Measurements from ENCODE around the gene ARHGAP32.

ARHGAP32 gene

GRCh38 chr11:129225190-129225589 is 33.1 kb upstream of the ARHGAP32 start:
- no peak overlapping the region for H3K4me2 ChIP-seq
- no peak overlapping the region for H3K4me3 ChIP-seq (IDR thresholded peaks at IDR 0.05; ENCODE audit: insufficient read depth, low read depth, low read length)
- H3K27ac ChIP-seq, result no peak overlapping the region
- H3K36me3 ChIP-seq (ENCODE audit: insufficient read depth), result no peaks in the 10 kb centered on the region
- no peak overlapping the region for H3K9ac ChIP-seq
- H3K79me2 ChIP-seq (ENCODE audit: insufficient read depth, low read depth), result no peaks in the 10 kb centered on the region
- H2AFZ ChIP-seq (ENCODE audit: low read depth), result no peak overlapping the region
- no peaks in the 10 kb centered on the region for H3K4me1 ChIP-seq (ENCODE audit: low read depth, poor library complexity, severe bottlenecking)
- no peaks in the 10 kb centered on the region for H3K27me3 ChIP-seq (ENCODE audit: insufficient read depth, low read depth)
- TF ChIP-seq CTCF (conservative IDR thresholded peaks at IDR 0.05; ENCODE audit: low read depth, low read length), result no peak
- H4K20me1 ChIP-seq (ENCODE audit: insufficient read depth), result no peaks in the 10 kb centered on the region

GRCh38 chr11:129224538-129224937 is 32.4 kb upstream of the ARHGAP32 start:
- Histone ChIP-seq H3K36me3 (ENCODE audit: insufficient read depth) (no peaks in the 10 kb centered on the region), H3K4me1 (ENCODE audit: low read depth, poor library complexity, severe bottlenecking) (no peaks in the 10 kb centered on the region), H3K27ac (no peak overlapping the region), H3K4me3 (IDR thresholded peaks at IDR 0.05; ENCODE audit: insufficient read depth, low read depth, low read length) (no peak overlapping the region), H4K20me1 (ENCODE audit: insufficient read depth) (no peaks in the 10 kb centered on the region), H3K27me3 (ENCODE audit: insufficient read depth, low read depth) (no peaks in the 10 kb centered on the region), H3K9ac (no peak overlapping the region), H2AFZ (ENCODE audit: low read depth) (no peak overlapping the region), H3K79me2 (ENCODE audit: insufficient read depth, low read depth) (no peaks in the 10 kb centered on the region), H3K4me2 (no peak overlapping the region)
- no peak for TF ChIP-seq CTCF (conservative IDR thresholded peaks at IDR 0.05; ENCODE audit: low read depth, low read length)

GRCh38 chr11:129223701-129224149 is 31.6 kb upstream of the ARHGAP32 start:
- no peaks in the 10 kb centered on the region for H3K79me2 ChIP-seq (ENCODE audit: insufficient read depth, low read depth)
- H2AFZ ChIP-seq (ENCODE audit: low read depth), result no peak overlapping the region

GRCh38 chr11:129223260-129223659 is 31.1 kb upstream of the ARHGAP32 start:
- Histone ChIP-seq H3K9ac (no peak overlapping the region), H3K36me3 (ENCODE audit: insufficient read depth) (no peaks in the 10 kb centered on the region), H3K79me2 (ENCODE audit: insufficient read depth, low read depth) (no peaks in the 10 kb centered on the region), H3K4me2 (no peak overlapping the region), H3K4me1 (ENCODE audit: low read depth, poor library complexity, severe bottlenecking) (no peaks in the 10 kb centered on the region), H3K4me3 (IDR thresholded peaks at IDR 0.05; ENCODE audit: insufficient read depth, low read depth, low read length) (no peak overlapping the region), H4K20me1 (ENCODE audit: insufficient read depth) (no peaks in the 10 kb centered on the region), H3K27me3 (ENCODE audit: insufficient read depth, low read depth) (no peaks in the 10 kb centered on the region), H2AFZ (ENCODE audit: low read depth) (no peak overlapping the region), H3K27ac (no peak overlapping the region)
- no peak for TF ChIP-seq CTCF (conservative IDR thresholded peaks at IDR 0.05; ENCODE audit: low read depth, low read length)

More at GRCh38 chr11:129223701-129224149, 31.6 kb upstream of the ARHGAP32 start:
- Histone ChIP-seq H4K20me1 (ENCODE audit: insufficient read depth) (no peaks in the 10 kb centered on the region), H3K4me3 (IDR thresholded peaks at IDR 0.05; ENCODE audit: insufficient read depth, low read depth, low read length) (no peak overlapping the region), H3K27ac (no peak overlapping the region), H3K27me3 (ENCODE audit: insufficient read depth, low read depth) (no peaks in the 10 kb centered on the region), H3K36me3 (ENCODE audit: insufficient read depth) (no peaks in the 10 kb centered on the region), H3K4me1 (ENCODE audit: low read depth, poor library complexity, severe bottlenecking) (no peaks in the 10 kb centered on the region), H3K4me2 (no peak overlapping the region), H3K9ac (no peak overlapping the region)
- no peak for TF ChIP-seq CTCF (conservative IDR thresholded peaks at IDR 0.05; ENCODE audit: low read depth, low read length)

All from KMS-11 (cell line).